Cardiac muscle cell (in vitro differentiated cells and primary cell): ENCODE results near the gene NEIL3. TPM values are rescaled to one million over a fixed set of nuclear protein-coding genes. Genes with fewer than 3 reads are reported as not detected.
A peak's percentile ranks its signal among the peaks of the same experiment; 100 is the strongest.

Experiments
- DNase-seq, 2 donors: peaks; one replicate each; pipeline versions ENCODE4 v3.0.0 to v3.0.0-alpha.2; 2010 to 2017; ENCODE audit warnings: low read depth in 1 of 2, low spot score in 1 of 2
- H3K27ac ChIP-seq: fragments of 200-600 bp; sonication (generic); 2 replicates; pipeline ENCODE4 v1.5.1; 2016
- H3K27me3 ChIP-seq: fragments of 200-600 bp; sonication (generic); 2 replicates; pipeline ENCODE4 v1.6.0; 2016; ENCODE audit warnings: control low read depth
- H3K36me3 ChIP-seq: fragments of 200-600 bp; sonication (generic); 2 replicates; pipeline ENCODE4 v1.5.1; 2016; ENCODE audit warnings: control low read depth
- H3K4me1 ChIP-seq: fragments of 200-600 bp; sonication (generic); 2 replicates; pipeline ENCODE4 v1.8.1; 2017; ENCODE audit warnings: low read depth, mild to moderate bottlenecking, mixed run types
- H3K4me3 ChIP-seq: fragments of 200-600 bp; sonication (generic); 2 replicates; pipeline ENCODE4 v1.5.1; 2016; ENCODE audit warnings: mild to moderate bottlenecking
- H3K9me3 ChIP-seq: fragments of 200-600 bp; sonication (generic); 2 replicates; pipeline ENCODE4 v1.5.1; 2017; ENCODE audit warnings: low read depth, mild to moderate bottlenecking, control low read depth
- polyA plus RNA-seq: library from polyadenylated mRNA; unstranded; fragments of >200 nt; fragmentation: Nextera tagmentation; extraction: Ambion mirVana; gene quantifications from 2 replicates; pipeline ENCODE4 v1.2.1, GENCODE V29; 2016
- total RNA-seq: library from RNA; depleted of rRNA; stranded (reverse); fragments of >200 nt; gene quantifications from 2 replicates; pipeline ENCODE4 v1.2.3, GENCODE V29; 2016
- TF ChIP-seq, protein P1 (sequence below): IDR thresholded peaks from 2 replicates; pipeline ENCODE4 v1.5.1; 2012; ENCODE audit warnings: low read depth, mild to moderate bottlenecking, low read length

The NEIL3 gene
- total and polyA plus RNA-seq, 2 experiments from 2014 or later, result 2.0 to 7.4 TPM

DNA sequence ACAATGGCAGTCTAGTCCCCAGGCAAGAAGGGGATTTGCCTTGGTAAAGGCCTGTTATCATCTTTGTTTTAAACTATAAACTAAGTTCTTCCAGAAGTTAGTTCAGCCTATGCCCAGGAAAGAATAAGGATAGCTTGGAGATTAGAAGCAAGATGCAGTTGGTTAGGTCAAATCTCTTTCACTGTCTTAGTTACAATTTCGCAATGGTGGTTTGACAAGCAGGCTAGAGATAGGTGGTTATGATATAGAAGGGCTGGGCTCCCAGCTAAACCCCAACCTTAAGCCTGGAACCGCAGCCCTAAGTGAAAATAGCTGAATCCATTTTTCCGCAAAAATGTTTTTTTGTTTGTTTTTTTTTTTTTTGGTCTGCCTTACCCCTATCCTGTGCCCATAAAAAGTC, 41.8 kb upstream of the NEIL3 start:
- Histone ChIP-seq H3K27me3 (no peaks in the 10 kb centered on the region), H3K4me1 (peaks cover 17% of the 10 kb centered on the region), H3K9me3 (no peaks in the 10 kb centered on the region), H3K4me3 (no peak overlapping the region), H3K27ac (no peak overlapping the region), H3K36me3 (no peaks in the 10 kb centered on the region)
- DNase-seq, result no peak
- TF ChIP-seq, protein P1, sequence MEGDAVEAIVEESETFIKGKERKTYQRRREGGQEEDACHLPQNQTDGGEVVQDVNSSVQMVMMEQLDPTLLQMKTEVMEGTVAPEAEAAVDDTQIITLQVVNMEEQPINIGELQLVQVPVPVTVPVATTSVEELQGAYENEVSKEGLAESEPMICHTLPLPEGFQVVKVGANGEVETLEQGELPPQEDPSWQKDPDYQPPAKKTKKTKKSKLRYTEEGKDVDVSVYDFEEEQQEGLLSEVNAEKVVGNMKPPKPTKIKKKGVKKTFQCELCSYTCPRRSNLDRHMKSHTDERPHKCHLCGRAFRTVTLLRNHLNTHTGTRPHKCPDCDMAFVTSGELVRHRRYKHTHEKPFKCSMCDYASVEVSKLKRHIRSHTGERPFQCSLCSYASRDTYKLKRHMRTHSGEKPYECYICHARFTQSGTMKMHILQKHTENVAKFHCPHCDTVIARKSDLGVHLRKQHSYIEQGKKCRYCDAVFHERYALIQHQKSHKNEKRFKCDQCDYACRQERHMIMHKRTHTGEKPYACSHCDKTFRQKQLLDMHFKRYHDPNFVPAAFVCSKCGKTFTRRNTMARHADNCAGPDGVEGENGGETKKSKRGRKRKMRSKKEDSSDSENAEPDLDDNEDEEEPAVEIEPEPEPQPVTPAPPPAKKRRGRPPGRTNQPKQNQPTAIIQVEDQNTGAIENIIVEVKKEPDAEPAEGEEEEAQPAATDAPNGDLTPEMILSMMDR, result no peak

DNA sequence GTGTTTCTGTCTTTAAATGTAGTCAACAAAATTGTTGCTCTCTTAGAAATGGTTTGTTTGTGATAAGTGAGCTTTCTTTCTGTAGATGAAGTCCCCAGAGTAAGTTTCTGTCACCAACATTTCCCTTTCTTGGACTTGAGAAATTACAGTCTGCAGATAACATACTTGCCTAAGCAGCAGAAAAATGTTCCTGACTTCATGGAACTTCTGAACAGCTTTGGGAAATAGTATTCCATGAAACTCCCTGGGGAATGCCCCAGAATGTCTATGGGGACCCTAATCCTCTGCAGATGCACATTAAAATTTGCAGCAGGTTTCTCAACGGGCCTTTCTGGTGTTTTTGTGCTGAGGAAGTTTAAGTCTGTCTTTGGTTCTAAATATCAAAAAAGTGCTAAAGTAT, 38.6 kb upstream of the NEIL3 start:
- peak overlapping the region; percentile 46 for H3K27ac ChIP-seq
- DNase-seq, result peak in 1 of 2 donors; percentile 29
- H3K27me3 ChIP-seq, result no peaks in the 10 kb centered on the region
- TF ChIP-seq, protein P1, result no peak
- no peaks in the 10 kb centered on the region for H3K36me3 ChIP-seq
- H3K4me1 ChIP-seq, result peaks cover 17% of the 10 kb centered on the region
- H3K4me3 ChIP-seq, result no peak overlapping the region
- no peaks in the 10 kb centered on the region for H3K9me3 ChIP-seq

DNA sequence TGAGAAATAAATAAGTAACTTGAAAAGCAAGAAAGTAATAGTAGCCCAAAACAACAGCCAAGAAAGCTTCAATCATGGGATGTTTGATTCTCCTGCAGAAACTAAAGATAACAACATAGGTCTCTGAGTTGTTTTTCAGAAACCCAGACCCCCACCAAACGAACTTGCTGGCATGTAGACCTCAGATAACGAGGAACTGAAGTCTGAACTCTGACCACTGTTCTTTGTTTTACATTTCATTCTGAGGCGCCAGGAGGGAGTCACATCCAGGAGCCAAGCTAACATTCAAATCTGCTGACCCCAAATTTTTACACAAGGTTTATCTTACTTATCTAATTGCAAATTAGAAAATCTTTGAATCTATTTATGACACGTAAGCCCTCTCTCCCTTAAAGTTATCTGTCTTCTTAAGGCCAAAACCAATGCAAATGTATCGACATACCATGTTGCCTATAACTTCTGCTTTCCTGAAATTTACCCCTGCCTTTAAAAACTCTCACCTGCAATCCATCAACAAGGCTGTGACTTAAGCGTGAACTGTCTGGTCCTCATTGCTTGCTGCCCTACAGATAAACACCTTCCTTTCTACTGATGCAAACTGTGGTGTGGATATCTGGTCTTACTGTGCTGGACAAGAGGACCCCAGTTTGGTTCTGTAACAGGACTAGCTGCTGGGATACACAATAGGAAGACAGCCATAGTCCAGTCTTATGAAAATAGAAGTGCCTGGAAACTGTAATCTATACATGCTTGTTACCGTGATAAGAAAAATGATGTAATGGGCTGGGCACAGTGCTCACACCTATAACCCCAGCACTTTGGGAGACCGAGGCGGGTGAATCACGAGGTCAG, 37.5 kb upstream of the NEIL3 start:
- no peaks in the 10 kb centered on the region for H3K9me3 ChIP-seq
- no peaks in the 10 kb centered on the region for H3K27me3 ChIP-seq
- no peaks in the 10 kb centered on the region for H3K36me3 ChIP-seq
- H3K4me3 ChIP-seq, result no peak overlapping the region
- TF ChIP-seq, protein P1, result no peak
- no peak for DNase-seq
- peak overlapping the region; percentile 11 for H3K27ac ChIP-seq
- peaks cover 17% of the 10 kb centered on the region for H3K4me1 ChIP-seq

DNA sequence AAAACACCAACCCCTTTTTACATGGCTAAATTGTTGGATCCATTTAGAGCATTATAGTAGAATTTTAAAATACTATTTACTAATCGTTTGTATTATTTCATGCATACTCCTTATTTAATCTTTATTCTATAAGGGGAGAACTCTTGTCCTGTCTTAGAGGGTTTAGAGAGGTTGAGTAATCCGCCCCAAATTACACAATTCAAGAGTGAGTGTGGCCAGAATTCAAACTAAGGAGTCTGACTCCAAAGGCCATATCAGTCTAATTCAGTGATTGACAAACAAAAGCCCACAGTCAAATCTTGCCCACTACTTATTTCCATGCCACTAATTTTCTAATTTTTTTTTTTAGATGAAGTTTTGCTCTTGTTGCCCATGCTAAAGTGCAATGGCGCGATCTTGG, 33.7 kb upstream of the NEIL3 start:
- Histone ChIP-seq H3K4me1 (peaks cover 12% of the 10 kb centered on the region), H3K36me3 (no peaks in the 10 kb centered on the region), H3K9me3 (no peaks in the 10 kb centered on the region), H3K27me3 (no peaks in the 10 kb centered on the region), H3K4me3 (no peak overlapping the region), H3K27ac (no peak overlapping the region)
- TF ChIP-seq, protein P1, result no peak
- DNase-seq, result peak in 1 of 2 donors; percentile 20

DNA sequence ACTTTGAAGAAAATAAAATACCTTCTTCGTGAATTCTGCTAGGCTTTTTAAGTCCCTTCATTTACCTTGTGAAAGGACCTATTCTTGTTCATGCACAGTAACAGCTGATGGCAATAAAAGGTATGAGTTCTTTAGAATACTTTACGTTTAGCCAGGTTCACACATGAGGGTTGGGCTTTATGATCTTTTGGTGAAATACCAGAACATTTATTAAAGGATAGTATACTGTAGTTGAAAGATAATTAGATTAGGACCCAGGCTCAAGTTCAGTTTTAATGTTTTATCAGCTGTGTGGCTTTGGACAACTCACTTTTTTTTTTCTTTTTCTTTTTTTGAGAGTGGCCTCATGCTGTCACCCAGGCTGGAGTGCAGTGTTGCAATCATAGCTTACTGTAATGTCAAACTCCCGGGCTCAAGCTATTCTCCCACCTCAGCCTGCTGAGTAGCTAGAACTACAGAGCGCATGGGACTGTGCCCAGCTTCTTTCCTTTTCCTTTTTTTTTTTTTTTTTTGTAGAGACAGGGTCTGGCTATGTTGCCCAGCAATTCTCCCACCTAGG, 28.2 kb upstream of the NEIL3 start:
- no peaks in the 10 kb centered on the region for H3K36me3 ChIP-seq
- H3K9me3 ChIP-seq, result no peaks in the 10 kb centered on the region
- DNase-seq, result peak in 1 of 2 donors; percentile 38
- H3K27ac ChIP-seq, result no peak overlapping the region
- no peaks in the 10 kb centered on the region for H3K4me1 ChIP-seq
- TF ChIP-seq, protein P1, result no peak
- H3K4me3 ChIP-seq, result no peak overlapping the region
- no peaks in the 10 kb centered on the region for H3K27me3 ChIP-seq
